K562 (cell line): ENCODE data around the gene NOSTRIN. TPM values are rescaled to one million over a fixed set of nuclear protein-coding genes. Genes with fewer than 3 reads are reported as not detected.

ENCODE experiments used
- ATAC-seq: fragments of 200-7000 bp; cut with Tn5 transposase; 3 replicates; pipeline ENCODE4 v1.9.1; 2020; ENCODE audit warnings: moderate library complexity
- BruUV-seq: library from RNA; stranded (reverse); fragments of 400-500 nt; replicated peaks from 2 replicates; lab custom pipeline; 2021; lab: Mats Ljungman, UMichigan
- CTCF ChIA-PET: fragments of 300-600 bp; formaldehyde crosslinking; extraction: SDS; loops from one replicate; lab custom pipeline; 2021; ENCODE audit warnings: low intra/inter-chr PET ratio; lab: Yijun Ruan, JAX
- POLR2A ChIA-PET: fragments of 300-600, 350-650 bp; sonication (Branson Sonifier 250); formaldehyde crosslinking; extraction: SDS; loops from one replicate; lab custom pipeline; 2021; ENCODE audit warnings: antibody characterized with exemption, inconsistent platforms; lab: Yijun Ruan, JAX
- DNase-seq, 4 experiments: peaks; one replicate each; pipeline versions ENCODE4 v3.0.0 to v3.0.0-alpha.2; 2011 to 2018; ENCODE audit warnings: low spot score in 3 of 4, mixed read lengths in 3 of 4; ENCODE audit errors: extremely low read depth in 1 of 4
- FAIRE-seq: peaks from 2 replicates; lab custom pipeline; 2011; peaks lifted over from hg19 to GRCh38; lab: Jason Lieb, UNC
- H2AFZ ChIP-seq: 2 replicates; pipeline ENCODE4 v1.6.0; 2011; ENCODE audit warnings: low read depth, low read length, control low read depth, inconsistent platforms
- H3K27ac ChIP-seq: fragments of 200-600 bp; 3 replicates; pipeline ENCODE4 v1.8.0; 2011; ENCODE audit warnings: low read depth, mild to moderate bottlenecking, control low read depth, inconsistent platforms, low read length, moderate library complexity, mixed read lengths; ENCODE audit errors: extremely low read depth
- H3K27me3 ChIP-seq, 2 experiments: fragments of 300-600 bp in 1 of 2; 2 replicates in 1 of 2; 3 replicates in 1 of 2; pipeline versions ENCODE4 v1.6.0 to v1.8.0; 2011; ENCODE audit warnings: inconsistent platforms in 2 of 2, low read length in 2 of 2, mild to moderate bottlenecking in 1 of 2, mixed read lengths in 1 of 2, moderate library complexity in 1 of 2; ENCODE audit not compliant: control insufficient read depth in 2 of 2, insufficient read depth in 2 of 2
- H3K36me3 ChIP-seq: fragments of 300-600 bp; 3 replicates; pipeline ENCODE4 v1.8.0; 2011; ENCODE audit warnings: mild to moderate bottlenecking, low read length, inconsistent platforms; ENCODE audit not compliant: control insufficient read depth, insufficient read depth
- H3K4me1 ChIP-seq, 2 experiments: fragments of 200-600 bp in 1 of 2; replicated peaks in 1 of 2; 2 replicates in 1 of 2; 3 replicates in 1 of 2; pipeline versions ENCODE4 v1.5.1 to v1.8.0; 2011; ENCODE audit warnings: inconsistent platforms in 2 of 2, low read length in 2 of 2, mild to moderate bottlenecking in 1 of 2, mixed read lengths in 1 of 2, moderate library complexity in 1 of 2; ENCODE audit not compliant: control insufficient read depth in 2 of 2, insufficient read depth in 2 of 2
- H3K4me2 ChIP-seq: 2 replicates; pipeline ENCODE4 v1.6.1; 2011; ENCODE audit warnings: low read length, control low read depth, inconsistent platforms, mixed read lengths; ENCODE audit not compliant: insufficient read depth
- H3K4me3 ChIP-seq: fragments of 200-600 bp; sonication (generic), shearing (Covaris generic); 2 replicates; pipeline ENCODE4 v1.5.1; 2016; ENCODE audit warnings: control low read depth, inconsistent platforms
- H3K79me2 ChIP-seq: fragments of 200-600 bp; 3 replicates; pipeline ENCODE4 v1.8.0; 2011; ENCODE audit warnings: low read length, inconsistent platforms; ENCODE audit not compliant: control insufficient read depth, insufficient read depth
- H3K9ac ChIP-seq, 2 experiments: 2 replicates each; pipeline versions ENCODE4 v1.6.0 to v1.6.1; 2011; ENCODE audit warnings: low read depth in 2 of 2, low read length in 2 of 2, control low read depth in 1 of 2, inconsistent platforms in 1 of 2, mild to moderate bottlenecking in 1 of 2, mixed read lengths in 1 of 2; ENCODE audit not compliant: insufficient read depth in 1 of 2
- H3K9me1 ChIP-seq: one replicate; pipeline ENCODE4 v1.6.0; 2011; ENCODE audit warnings: inconsistent platforms, mild to moderate bottlenecking, low read length, moderate library complexity; ENCODE audit not compliant: control insufficient read depth, insufficient read depth
- H3K9me3 ChIP-seq: replicated peaks from 2 replicates; pipeline ENCODE4 v1.5.1; 2011; ENCODE audit warnings: low read depth, low read length, inconsistent platforms; ENCODE audit not compliant: control insufficient read depth, insufficient read depth
- H4K20me1 ChIP-seq: replicated peaks from 2 replicates; pipeline ENCODE4 v1.6.1; 2011; ENCODE audit warnings: low read length, inconsistent platforms, mixed read lengths; ENCODE audit not compliant: control insufficient read depth, insufficient read depth
- ARHGAP35 ChIP-seq: fragments of 450-650 bp; IDR thresholded peaks from 2 replicates; pipeline ENCODE4 v1.6.1; 2018; ENCODE audit not compliant: partially characterized antibody
- CREB3 ChIP-seq: fragments of 450-650 bp; conservative IDR thresholded peaks from 2 replicates; pipeline ENCODE4 v1.6.1; 2016; ENCODE audit warnings: missing genetic modification characterization, low read depth, mild to moderate bottlenecking, missing compliant biosample characterization, moderate library complexity
- HES1 ChIP-seq: fragments of 450-650 bp; IDR thresholded peaks from 2 replicates; pipeline ENCODE4 v1.6.1; 2016; ENCODE audit warnings: low read depth, mild to moderate bottlenecking, moderate library complexity
- MLLT1 ChIP-seq, 2 experiments: fragments of 450-650 bp; IDR thresholded peaks; 2 replicates each; pipeline ENCODE4 v1.6.1; 2016
- PHB ChIP-seq: fragments of 250-450 bp; sonication (Bioruptor Pico); IDR thresholded peaks from 2 replicates; pipeline ENCODE4 v1.5.0; 2021
- PRDM10 ChIP-seq: fragments of 450-650 bp; IDR thresholded peaks from 2 replicates; pipeline ENCODE4 v1.6.1; 2018; ENCODE audit not compliant: partially characterized antibody
- RB1 ChIP-seq: fragments of 450-650 bp; IDR thresholded peaks from 2 replicates; pipeline ENCODE4 v1.6.1; 2017; ENCODE audit warnings: low read depth, mild to moderate bottlenecking
- RBM17 ChIP-seq: fragments of 200-400 bp; formaldehyde crosslinking; IDR thresholded peaks from 2 replicates; pipeline ENCODE4 v1.6.1; 2017; ENCODE audit warnings: low read depth, mild to moderate bottlenecking, low read length, borderline replicate concordance
- TAF1 ChIP-seq: IDR thresholded peaks from 2 replicates; pipeline ENCODE4 v1.6.1; 2011; ENCODE audit warnings: mild to moderate bottlenecking, low read length, moderate library complexity; ENCODE audit not compliant: insufficient read depth, control insufficient read depth, severe bottlenecking; ENCODE audit errors: extremely low read depth
- USF1 ChIP-seq: sonication (generic); formaldehyde crosslinking; IDR thresholded peaks from 2 replicates; pipeline ENCODE4 v1.9.0; 2022; ENCODE audit warnings: mild to moderate bottlenecking, missing genetic modification reagents
- WGBS: fragments of 100-300 bp; shearing (Covaris generic); methylation state at CpG from one replicate; pipeline ENCODE4 v1.1.6; 2016; ENCODE audit warnings: low coverage, mixed read lengths; ENCODE audit not compliant: insufficient coverage; ENCODE audit errors: missing lambda C conversion rate; 5-methylcytosine and 5-hydroxymethylcytosine counted together
- in situ Hi-C: fragments of 300-500 bp; cut with MboI; formaldehyde crosslinking; loops from 4 replicates; pipeline ENCODE4 v1.15.0; 2018; ENCODE audit warnings: inconsistent platforms, mixed read lengths
- intact Hi-C: fragments of 100-400 bp; cut with micrococcal nuclease; formaldehyde crosslinking; loops from 2 replicates; pipeline ENCODE4 v1.14.2; 2022
- polyA plus RNA-seq, 8 experiments: library from polyadenylated mRNA; depleted of rRNA in 4 of 8; stranded (reverse) in 5 of 8; unstranded in 3 of 8; fragments of >200 nt; fragmentation: Nextera tagmentation in 2 of 8; fragmentation: Illumina TruSeq in 1 of 8; extraction: Ambion mirVana in 2 of 8; extraction: Trizol in 1 of 8; gene quantifications; 2 replicates each; pipeline versions ENCODE4 v1.2.1 to v1.2.3, GENCODE V29; 2011 to 2014; ENCODE audit warnings: inconsistent platforms in 1 of 8, missing spikeins in 1 of 8
- total RNA-seq, 7 experiments: library from RNA; depleted of rRNA in 6 of 7; stranded (reverse); fragments of >200 nt in 6 of 7; fragmentation: Illumina TruSeq in 2 of 7; extraction: Trizol in 2 of 7; gene quantifications; 2 replicates each; pipeline versions ENCODE4 v1.2.1 to v1.2.3, GENCODE V29; 2011 to 2021; ENCODE audit warnings: low replicate concordance in 1 of 7

Gene NOSTRIN
- total and polyA plus RNA-seq, 9 of the 15 experiments (the other 6 are each of a cell fraction or from before 2014, with no cell fraction given): 26.7 to 82.9 (median 56.3) TPM

GRCh38 chr2:168773719-168774521, 28.5 kb upstream of the NOSTRIN start:
- ATAC-seq (peak; percentile 95), FAIRE-seq (peak; percentile 98), DNase-seq (peak; percentile 84 to 97 (median 90))
- Histone ChIP-seq H3K27me3 (no peaks in the 10 kb centered on the region), H3K9me1 (no peaks in the 10 kb centered on the region), H3K9me3 (peaks cover 25% of the 10 kb centered on the region), H3K4me2 (peak overlapping the region; percentile 59), H4K20me1 (no peaks in the 10 kb centered on the region), H3K9ac (peak overlapping the region in 1 of 2 experiments; percentile 53; a peak in 2 of 4 replicates), H2AFZ (peak overlapping the region; percentile 80), H3K4me3 (peak overlapping the region; percentile 10; the same call in 1 of the 2 replicates), H3K36me3 (peaks cover 17% of the 10 kb centered on the region; the same call in 2 of the 3 replicates), H3K79me2 (no peaks in the 10 kb centered on the region), H3K27ac (peak overlapping the region; percentile 89), H3K4me1 (peaks cover 2 to 48% of the 10 kb centered on the region in 2 experiments; a peak in 4 of 5 replicates)
- CTCF ChIA-PET: interaction anchor here (0.7 to 3.0 kb wide), 4 partner anchors 146 to 574 kb away, joined by 3 to 32 read pairs (median 4); no protein-coding TSS in a partner anchor
- BruUV-seq: no TSS peak
- WGBS: 2% methylated on average over 9 of the region's 9 CpGs
- in situ Hi-C loops (loop anchor here (5.0 kb wide), 1 partner anchor 143 kb away; no protein-coding TSS in a partner anchor), intact Hi-C loops (loop anchor here (1.0 to 10.0 kb wide), 9 partner anchors 24 to 448 kb away; partner anchors contain the start of genes NOSTRIN and SPC25)
- POLR2A ChIA-PET: interaction anchor here (0.6 to 1.4 kb wide), 10 partner anchors 9 to 381 kb away, joined by 3 to 5 read pairs (median 4); partner anchors contain the start of gene NOSTRIN
- TF ChIP-seq CREB3 (no peak), RBM17 (no peak), RB1 (peak; percentile 67), PHB (CRISPR knock-in tag) (no peak; the same call in 1 of the 2 replicates), PRDM10 (peak; percentile 53), MLLT1 (IDR thresholded peaks at IDR 0.05) (peak; percentile 45 to 96; a peak in 3 of 4 replicates), USF1 (CRISPR knock-in tag) (peak; percentile 48), HES1 (peak; percentile 78), ARHGAP35 (no peak), TAF1 (peak; percentile 40)
